ENCODE results near the gene VPS35L.

The VPS35L gene

GRCh38 chr16:19698480-19699465, 143.3 kb downstream of the VPS35L start:
- FAIRE-seq: no peak

DNA sequence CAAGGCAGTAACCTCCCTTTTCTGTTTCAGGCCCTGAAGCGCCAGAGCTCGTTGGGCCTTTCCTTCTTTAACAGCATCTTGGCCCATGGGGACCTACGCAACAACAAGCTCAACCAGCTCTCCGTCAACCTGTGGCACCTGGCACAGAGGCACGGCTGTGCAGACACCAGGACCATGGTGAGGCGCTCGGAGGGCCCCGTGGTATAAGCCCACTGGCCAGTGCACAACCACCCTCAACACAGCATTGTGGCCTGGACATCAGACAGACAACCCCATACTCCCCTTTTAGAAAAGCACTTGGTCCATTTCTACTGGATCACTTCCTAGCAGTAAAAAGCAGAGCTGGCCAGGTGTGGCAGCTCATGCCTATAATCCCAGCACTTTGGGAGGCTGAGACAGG, 144.0 kb downstream of the VPS35L start:
- FAIRE-seq: no peak

DNA sequence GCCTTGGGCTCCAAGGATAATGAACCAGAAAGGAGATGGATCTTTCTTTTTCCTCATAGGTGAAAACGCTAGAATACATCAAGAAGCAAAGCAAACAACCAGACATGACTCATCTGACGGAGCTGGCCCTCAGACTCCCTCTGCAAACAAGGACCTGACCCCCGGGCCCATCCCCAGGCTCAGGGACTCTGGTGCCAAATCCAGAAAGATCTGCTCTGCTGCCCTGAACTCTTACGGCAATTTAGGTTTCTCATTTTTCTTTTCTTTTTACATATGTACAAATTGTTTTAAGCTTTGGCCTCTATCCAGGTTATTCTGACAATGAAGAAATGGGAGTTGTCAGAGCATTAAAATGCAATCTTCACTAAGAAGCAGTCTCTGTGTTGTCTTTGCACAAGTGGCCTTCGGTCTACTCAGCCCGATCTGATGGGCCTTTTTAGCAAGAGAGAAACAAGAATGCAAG, 144.8 kb downstream of the VPS35L start:
- FAIRE-seq: no peak

- FAIRE-seq: no peak
Observed at GRCh38 chr16:19701091-19701490, 145.6 kb downstream of the VPS35L start.

GRCh38 chr16:19703172-19703889, 147.8 kb downstream of the VPS35L start:
- no peak for FAIRE-seq

GRCh38 chr16:19704321-19705145, 149.0 kb downstream of the VPS35L start:
- no peak for FAIRE-seq

DNA sequence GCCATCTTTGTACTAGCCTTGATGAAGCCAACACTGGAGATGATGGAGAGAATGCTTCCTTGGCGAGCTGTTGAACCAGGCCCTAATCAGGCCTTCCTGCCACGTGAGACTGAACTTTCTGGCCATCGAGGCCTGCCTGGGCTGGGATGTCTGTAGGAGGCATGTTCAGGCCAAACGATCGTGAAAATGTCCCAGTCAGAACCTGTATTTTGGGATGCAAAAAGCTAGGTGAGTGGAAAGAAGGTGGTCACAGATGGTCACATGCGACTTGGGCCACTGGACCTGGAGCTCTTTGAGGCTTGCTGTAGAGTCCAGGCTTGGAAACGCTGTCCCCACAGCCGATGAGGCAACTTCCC, 149.6 kb downstream of the VPS35L start:
- no peak for FAIRE-seq

- FAIRE-seq: no peak
Observed at GRCh38 chr16:19705843-19706242, 150.3 kb downstream of the VPS35L start.

GRCh38 chr16:19706846-19707245, 151.3 kb downstream of the VPS35L start:
- FAIRE-seq: no peak

GRCh38 chr16:19707569-19708295, 152.2 kb downstream of the VPS35L start:
- no peak for FAIRE-seq

DNA sequence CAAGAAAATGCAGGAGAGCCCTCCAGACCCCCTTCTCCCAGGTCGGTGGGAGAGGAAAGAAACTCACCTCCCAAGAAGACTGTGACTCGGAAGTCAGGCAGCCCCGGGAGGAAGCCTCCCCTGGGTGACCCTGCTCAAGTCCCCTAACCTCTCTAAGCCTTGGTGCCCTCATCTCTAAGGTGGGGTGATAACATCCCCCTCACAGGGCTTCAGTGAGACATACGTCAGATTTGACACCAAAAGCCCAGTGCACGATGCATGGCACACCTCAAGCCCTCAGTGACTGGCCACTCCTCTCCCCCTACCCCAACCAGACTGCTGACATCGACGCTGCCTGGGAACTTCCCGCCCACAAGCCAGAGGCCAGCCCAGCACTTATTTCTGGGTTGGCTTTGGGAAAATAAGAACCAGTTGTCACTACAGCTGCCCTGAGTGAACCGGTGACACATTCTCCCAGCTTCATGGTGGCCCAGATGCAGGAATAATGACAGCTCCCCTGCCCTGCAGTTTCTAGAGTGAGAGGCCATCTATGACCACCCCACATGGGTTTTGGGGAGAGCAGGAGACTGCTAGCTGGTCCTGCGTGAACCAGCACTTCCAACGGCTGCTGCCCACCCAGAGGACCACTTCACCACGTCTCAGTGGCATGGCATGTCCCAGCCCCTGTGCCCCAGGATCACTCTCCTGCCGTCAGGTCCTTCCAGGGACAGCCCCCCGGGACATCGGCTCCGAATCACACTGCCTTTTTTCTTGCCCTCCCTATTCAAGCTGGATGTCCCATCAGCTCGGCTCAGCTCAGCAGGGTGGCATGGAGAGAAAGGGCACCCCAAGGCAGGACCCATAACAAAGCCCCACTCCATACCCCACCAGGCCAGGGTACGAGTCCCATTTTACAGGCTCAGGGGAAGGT, 153.0 kb downstream of the VPS35L start:
- no peak for FAIRE-seq

GRCh38 chr16:19709381-19710136, 154.1 kb downstream of the VPS35L start:
- no peak for FAIRE-seq

- FAIRE-seq: no peak
Observed at GRCh38 chr16:19710191-19710908, 154.8 kb downstream of the VPS35L start.

DNA sequence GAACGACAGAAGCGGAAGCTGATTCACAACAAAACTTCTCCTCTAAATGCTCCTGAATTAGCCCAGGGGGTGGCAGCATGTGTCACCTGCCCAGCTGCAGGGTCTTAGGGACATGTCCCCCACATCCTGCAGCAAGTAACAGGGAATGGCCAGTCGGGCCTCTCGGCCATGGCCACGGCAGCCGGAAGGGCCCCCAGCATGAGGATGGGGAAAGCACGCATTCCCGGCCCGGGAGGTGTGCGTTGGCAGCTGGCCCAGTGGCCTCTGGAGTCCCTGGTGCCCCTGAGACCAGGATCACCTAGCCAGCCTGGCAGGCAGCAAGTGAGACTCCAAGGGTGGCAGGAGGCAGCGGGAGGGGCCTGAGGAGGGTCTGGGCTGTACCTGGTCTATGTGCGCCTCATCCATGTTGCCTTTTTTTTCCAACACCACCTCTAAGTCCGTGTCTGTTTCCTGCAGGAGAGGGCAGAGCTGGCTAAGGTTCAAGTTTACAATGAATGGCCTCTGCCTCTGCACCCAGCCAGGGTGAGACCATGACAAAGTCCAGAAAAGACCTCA, 155.6 kb downstream of the VPS35L start:
- no peak for FAIRE-seq

GRCh38 chr16:19711643-19712042, 156.1 kb downstream of the VPS35L start:
- no peak for FAIRE-seq

GRCh38 chr16:19712418-19713058, 157.0 kb downstream of the VPS35L start:
- no peak for FAIRE-seq

- no peak for FAIRE-seq
Observed at GRCh38 chr16:19713697-19714096, 158.2 kb downstream of the VPS35L start.

DNA sequence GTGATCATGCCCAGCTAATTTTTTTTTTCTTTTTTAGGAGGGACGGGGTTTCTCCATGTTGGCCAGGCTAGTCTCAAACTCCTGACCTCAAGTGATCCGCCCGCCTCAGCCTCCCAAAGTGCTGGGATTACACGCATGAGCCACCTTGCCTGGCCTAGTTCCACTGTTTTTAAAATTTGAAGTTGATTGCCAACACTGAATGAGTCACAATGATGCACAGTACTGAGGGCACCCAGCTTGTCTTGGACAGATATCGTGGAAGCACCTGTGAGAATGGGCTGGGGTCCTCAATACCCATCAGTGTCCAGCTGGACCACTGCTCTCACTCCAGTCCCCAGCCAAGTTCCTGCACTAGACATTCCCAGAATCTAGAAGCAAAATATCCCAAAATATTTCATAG, 160.1 kb downstream of the VPS35L start:
- no peak for FAIRE-seq

GRCh38 chr16:19716183-19716582, 160.7 kb downstream of the VPS35L start:
- no peak for FAIRE-seq
